GM12878 (cell line): Measurements from ENCODE around the gene RNASE9. TPM values are rescaled to one million over a fixed set of nuclear protein-coding genes. Genes with fewer than 3 reads are reported as not detected.

Source experiments
- ATAC-seq: fragments of 200-7000 bp; cut with Tn5 transposase; 3 replicates; pipeline ENCODE4 v1.9.1; 2020; ENCODE audit warnings: mild to moderate bottlenecking, moderate library complexity
- BruUV-seq: library from RNA; stranded (reverse); fragments of 400-500 nt; replicated peaks from 2 replicates; lab custom pipeline; 2021; lab: Mats Ljungman, UMichigan
- CTCF ChIA-PET: fragments of 300-600 bp; sonication (Branson Sonifier 250); formaldehyde crosslinking; extraction: SDS; loops from one replicate; lab custom pipeline; 2021; ENCODE audit warnings: inconsistent platforms; lab: Yijun Ruan, JAX
- POLR2A ChIA-PET: fragments of 350-600 bp; formaldehyde crosslinking; extraction: SDS; loops from one replicate; lab custom pipeline; 2021; ENCODE audit warnings: inconsistent platforms; lab: Charles Lee
- RAD21 ChIA-PET: fragments of 300-600 bp; sonication (Branson Sonifier 250); formaldehyde crosslinking; loops from one replicate; lab custom pipeline; 2023; ENCODE audit warnings: antibody characterized with exemption; ENCODE audit not compliant: unreplicated experiment; lab: Charles Lee
- SMC1A ChIA-PET: fragments of 300-600 bp; sonication (Branson Sonifier 250); formaldehyde crosslinking; loops from one replicate; lab custom pipeline; 2023; ENCODE audit not compliant: unreplicated experiment, uncharacterized antibody; lab: Charles Lee
- DNase-seq: peaks from one replicate; pipeline ENCODE4 v3.0.0-alpha.2; 2011; ENCODE audit warnings: low read depth, low spot score
- FAIRE-seq: peaks from 3 replicates; lab custom pipeline; 2011; peaks lifted over from hg19 to GRCh38; lab: Jason Lieb, UNC
- H2AFZ ChIP-seq: 2 replicates; pipeline ENCODE4 v1.6.0; 2011; ENCODE audit warnings: low read depth, low read length, control low read depth; ENCODE audit not compliant: control insufficient read depth
- H3K27ac ChIP-seq: 2 replicates; pipeline ENCODE4 v1.5.1; 2011; ENCODE audit warnings: control low read depth; ENCODE audit not compliant: control insufficient read depth, insufficient read depth
- H3K27me3 ChIP-seq, 2 experiments: replicated peaks in 1 of 2; 2 replicates each; pipeline versions ENCODE4 v1.6.0 to v1.6.1; 2011; ENCODE audit warnings: low read length in 1 of 2; ENCODE audit not compliant: control insufficient read depth in 2 of 2, insufficient read depth in 2 of 2
- H3K36me3 ChIP-seq, 2 experiments: 2 replicates each; pipeline ENCODE4 v1.5.1; 2011; ENCODE audit warnings: low read length in 1 of 2; ENCODE audit not compliant: control insufficient read depth in 2 of 2, insufficient read depth in 2 of 2
- H3K4me1 ChIP-seq: 2 replicates; pipeline ENCODE4 v1.6.1; 2011; ENCODE audit warnings: mild to moderate bottlenecking, low read length, moderate library complexity, mixed read lengths; ENCODE audit not compliant: control insufficient read depth, insufficient read depth
- H3K4me2 ChIP-seq: 2 replicates; pipeline ENCODE4 v1.6.0; 2011; ENCODE audit warnings: control low read depth; ENCODE audit not compliant: control insufficient read depth, insufficient read depth
- H3K4me3 ChIP-seq: fragments of 200-600 bp; sonication (generic); 2 replicates; pipeline ENCODE4 v1.5.1; 2016
- H3K79me2 ChIP-seq: 2 replicates; pipeline ENCODE4 v1.6.0; 2011; ENCODE audit warnings: low read length; ENCODE audit not compliant: control insufficient read depth, insufficient read depth
- H3K9ac ChIP-seq: 2 replicates; pipeline ENCODE4 v1.8.0; 2011; ENCODE audit warnings: low read length, control low read depth, mixed read lengths; ENCODE audit not compliant: control insufficient read depth, insufficient read depth
- H3K9me3 ChIP-seq: replicated peaks from 3 replicates; pipeline ENCODE4 v1.5.1; 2011; ENCODE audit warnings: mild to moderate bottlenecking, low read length; ENCODE audit not compliant: control insufficient read depth, insufficient read depth
- H4K20me1 ChIP-seq: 2 replicates; pipeline ENCODE4 v1.6.0; 2011; ENCODE audit not compliant: control insufficient read depth, insufficient read depth
- HDAC6 ChIP-seq: fragments of 200-600 bp; sonication (generic); IDR thresholded peaks from one replicate; pipeline ENCODE4 v1.8.0; 2017; ENCODE audit warnings: antibody characterized with exemption; ENCODE audit not compliant: unreplicated experiment
- POLR2AphosphoS2 ChIP-seq: IDR thresholded peaks from 2 replicates; pipeline ENCODE4 v1.6.1; 2011; ENCODE audit warnings: low read depth, mild to moderate bottlenecking, low read length, improper control_type of control experiment, moderate library complexity
- RBBP5 ChIP-seq: fragments of 200-600 bp; sonication (generic); conservative IDR thresholded peaks from 2 replicates; pipeline ENCODE4 v1.6.1; 2016
- SKIL ChIP-seq: fragments of 450-650 bp; IDR thresholded peaks from 2 replicates; pipeline ENCODE4 v1.6.1; 2017; ENCODE audit warnings: mild to moderate bottlenecking, low read depth, inconsistent platforms; ENCODE audit not compliant: poor library complexity, severe bottlenecking
- SPI1 ChIP-seq: IDR thresholded peaks from 2 replicates; pipeline ENCODE4 v1.6.1; 2011; ENCODE audit warnings: low read depth, mild to moderate bottlenecking, low read length, moderate library complexity, borderline replicate concordance; ENCODE audit not compliant: insufficient read depth
- STAT1 ChIP-seq: fragments of 450-650 bp; conservative IDR thresholded peaks from 2 replicates; pipeline ENCODE4 v1.6.1; 2014; ENCODE audit warnings: antibody characterized with exemption, mild to moderate bottlenecking
- WGBS: methylation state at CpG from one replicate; pipeline ENCODE4 v1.1.6; 2016; ENCODE audit warnings: low lambda C conversion rate; ENCODE audit not compliant: insufficient replicate concordance, insufficient coverage; ENCODE audit errors: missing lambda C conversion rate; 5-methylcytosine and 5-hydroxymethylcytosine counted together
- in situ Hi-C: fragments of 300-500 bp; cut with MboI; formaldehyde crosslinking; loops from 9 replicates; pipeline ENCODE4 v1.14.3; 2018; ENCODE audit warnings: mixed read lengths
- intact Hi-C: fragments of 100-400 bp; cut with micrococcal nuclease; formaldehyde crosslinking; loops from one replicate; pipeline ENCODE4 v1.14.2; 2022; ENCODE audit not compliant: unreplicated experiment
- polyA plus RNA-seq, 11 experiments: library from polyadenylated mRNA; depleted of rRNA in 4 of 11; unstranded in 6 of 11; stranded (reverse) in 5 of 11; fragments of >200 nt; fragmentation: Nextera tagmentation in 4 of 11; fragmentation: Illumina TruSeq in 1 of 11; extraction: Ambion mirVana in 4 of 11; extraction: Trizol in 1 of 11; gene quantifications; 1 replicate in 1 of 11; 2 replicates in 10 of 11; pipeline versions ENCODE4 v1.2.1 to v1.2.3, GENCODE V29; 2011 to 2016; ENCODE audit warnings: inconsistent platforms in 2 of 11, missing spikeins in 2 of 11, low read depth in 1 of 11
- total RNA-seq, 4 experiments: library from RNA; depleted of rRNA in 3 of 4; stranded (reverse); fragments of >200 nt in 3 of 4; fragmentation: Illumina TruSeq in 1 of 4; extraction: Trizol in 1 of 4; gene quantifications; 2 replicates each; pipeline versions ENCODE4 v1.2.1 to v1.2.3, GENCODE V29; 2013 to 2021
- TF ChIP-seq, protein P1 (sequence below): IDR thresholded peaks from 2 replicates; pipeline ENCODE4 v1.6.1; 2011; ENCODE audit warnings: borderline replicate concordance, low read depth, mild to moderate bottlenecking, moderate library complexity, mixed read lengths, low read length; ENCODE audit not compliant: insufficient read depth; ENCODE audit errors: extremely low read length
- TF ChIP-seq, protein P2 (sequence below): fragments of 150-350 bp; IDR thresholded peaks from 2 replicates; pipeline ENCODE4 v1.6.1; 2014; ENCODE audit warnings: mild to moderate bottlenecking, low read depth, low read length

Gene RNASE9
- total and polyA plus RNA-seq, 10 of the 15 experiments (the other 5 are each of a cell fraction or from before 2014, with no cell fraction given), result not detected

DNA sequence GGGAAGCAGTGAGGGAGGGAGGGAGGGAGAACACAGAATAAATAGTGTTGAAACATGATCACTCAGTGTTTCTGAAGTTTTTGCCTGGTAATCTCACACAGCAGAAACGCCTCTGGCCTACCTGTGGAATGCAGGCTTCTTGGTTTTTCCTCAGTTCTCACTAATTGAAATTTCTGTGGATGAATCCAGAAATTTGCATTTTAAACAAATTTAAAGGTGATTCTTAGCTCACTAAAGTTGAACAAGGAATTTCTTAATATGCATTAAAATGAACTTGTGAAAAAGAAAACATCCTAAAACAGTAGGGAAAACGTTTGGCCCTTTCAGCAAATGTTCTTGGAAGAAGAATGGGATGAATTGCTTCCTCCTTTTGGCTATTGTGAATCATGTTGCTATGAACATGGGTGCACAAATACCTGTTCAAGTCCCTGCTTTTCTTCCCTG is 1.4 kb downstream of the RNASE9 start:
- in situ Hi-C loops (no loop called here), intact Hi-C loops (no loop called here)
- no peaks in the 10 kb centered on the region for H3K36me3 ChIP-seq
- H3K27me3 ChIP-seq, result no peaks in the 10 kb centered on the region
- BruUV-seq, result no TSS peak
- H3K4me3 ChIP-seq, result no peak overlapping the region
- SMC1A ChIA-PET, result interaction anchor here (0.7 kb wide), 1 partner anchor 121 kb away, joined by 3 read pairs; no protein-coding TSS in a partner anchor
- H3K9ac ChIP-seq, result no peak overlapping the region
- ATAC-seq (no peak), FAIRE-seq (no peak), DNase-seq (no peak)
- H3K9me3 ChIP-seq, result no peaks in the 10 kb centered on the region
- no peaks in the 10 kb centered on the region for H3K79me2 ChIP-seq
- no peak overlapping the region for H3K4me2 ChIP-seq
- no peaks in the 10 kb centered on the region for H4K20me1 ChIP-seq
- CTCF ChIA-PET, result no interaction called here
- 0% methylated on average over 2 of the region's 2 CpGs for WGBS
- POLR2A ChIA-PET, result no interaction called here
- RAD21 ChIA-PET, result no interaction called here
- H2AFZ ChIP-seq, result no peak overlapping the region
- H3K27ac ChIP-seq, result no peak overlapping the region
- no peaks in the 10 kb centered on the region for H3K4me1 ChIP-seq
- TF ChIP-seq, protein P1, sequence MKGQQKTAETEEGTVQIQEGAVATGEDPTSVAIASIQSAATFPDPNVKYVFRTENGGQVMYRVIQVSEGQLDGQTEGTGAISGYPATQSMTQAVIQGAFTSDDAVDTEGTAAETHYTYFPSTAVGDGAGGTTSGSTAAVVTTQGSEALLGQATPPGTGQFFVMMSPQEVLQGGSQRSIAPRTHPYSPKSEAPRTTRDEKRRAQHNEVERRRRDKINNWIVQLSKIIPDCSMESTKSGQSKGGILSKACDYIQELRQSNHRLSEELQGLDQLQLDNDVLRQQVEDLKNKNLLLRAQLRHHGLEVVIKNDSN, result no peak
- no peak for TF ChIP-seq SPI1

DNA sequence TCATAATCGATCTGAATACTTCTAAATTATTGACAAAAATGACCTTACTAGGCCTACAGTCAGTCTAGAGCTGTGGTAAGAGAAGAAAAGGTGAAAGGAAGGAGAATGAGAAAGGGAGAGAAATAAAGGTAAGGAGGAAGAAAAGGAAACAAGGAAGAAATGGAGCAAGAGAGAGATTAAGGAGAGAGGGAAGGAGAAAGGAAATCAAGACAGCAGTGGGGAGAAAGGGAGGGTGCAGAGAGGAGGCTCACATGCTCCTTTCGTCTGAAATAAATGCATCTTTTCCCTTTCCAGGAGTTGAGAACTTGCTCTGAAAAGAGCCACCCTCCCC is 3.7 kb downstream of the RNASE9 start:
- no peak overlapping the region for H2AFZ ChIP-seq
- no peak overlapping the region for H3K4me3 ChIP-seq
- no peaks in the 10 kb centered on the region for H3K9me3 ChIP-seq
- intact Hi-C loops (no loop called here), in situ Hi-C loops (no loop called here)
- RAD21 ChIA-PET, result no interaction called here
- CTCF ChIA-PET, result no interaction called here
- no peak for DNase-seq
- BruUV-seq, result no TSS peak
- H3K79me2 ChIP-seq, result no peaks in the 10 kb centered on the region
- no peak overlapping the region for H3K4me2 ChIP-seq
- H3K36me3 ChIP-seq, result no peaks in the 10 kb centered on the region
- H3K27ac ChIP-seq, result no peak overlapping the region
- H4K20me1 ChIP-seq, result no peaks in the 10 kb centered on the region
- SMC1A ChIA-PET, result no interaction called here
- no peak for TF ChIP-seq SKIL
- no peak for TF ChIP-seq RBBP5
- TF ChIP-seq HDAC6, result no peak
- no peak for TF ChIP-seq STAT1
- TF ChIP-seq, protein P2, sequence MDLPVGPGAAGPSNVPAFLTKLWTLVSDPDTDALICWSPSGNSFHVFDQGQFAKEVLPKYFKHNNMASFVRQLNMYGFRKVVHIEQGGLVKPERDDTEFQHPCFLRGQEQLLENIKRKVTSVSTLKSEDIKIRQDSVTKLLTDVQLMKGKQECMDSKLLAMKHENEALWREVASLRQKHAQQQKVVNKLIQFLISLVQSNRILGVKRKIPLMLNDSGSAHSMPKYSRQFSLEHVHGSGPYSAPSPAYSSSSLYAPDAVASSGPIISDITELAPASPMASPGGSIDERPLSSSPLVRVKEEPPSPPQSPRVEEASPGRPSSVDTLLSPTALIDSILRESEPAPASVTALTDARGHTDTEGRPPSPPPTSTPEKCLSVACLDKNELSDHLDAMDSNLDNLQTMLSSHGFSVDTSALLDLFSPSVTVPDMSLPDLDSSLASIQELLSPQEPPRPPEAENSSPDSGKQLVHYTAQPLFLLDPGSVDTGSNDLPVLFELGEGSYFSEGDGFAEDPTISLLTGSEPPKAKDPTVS, result no peak
- TF ChIP-seq POLR2AphosphoS2, result no peak
- ATAC-seq, result no peak
- POLR2A ChIA-PET, result no interaction called here
- H3K9ac ChIP-seq, result no peak overlapping the region
- H3K4me1 ChIP-seq, result no peaks in the 10 kb centered on the region
- 8% methylated on average over 2 of the region's 2 CpGs for whole genome bisulfite sequencing
- H3K27me3 ChIP-seq, result no peaks in the 10 kb centered on the region
- no peak for FAIRE-seq
